ENCODE measurements around the gene ARRDC3.

DNA sequence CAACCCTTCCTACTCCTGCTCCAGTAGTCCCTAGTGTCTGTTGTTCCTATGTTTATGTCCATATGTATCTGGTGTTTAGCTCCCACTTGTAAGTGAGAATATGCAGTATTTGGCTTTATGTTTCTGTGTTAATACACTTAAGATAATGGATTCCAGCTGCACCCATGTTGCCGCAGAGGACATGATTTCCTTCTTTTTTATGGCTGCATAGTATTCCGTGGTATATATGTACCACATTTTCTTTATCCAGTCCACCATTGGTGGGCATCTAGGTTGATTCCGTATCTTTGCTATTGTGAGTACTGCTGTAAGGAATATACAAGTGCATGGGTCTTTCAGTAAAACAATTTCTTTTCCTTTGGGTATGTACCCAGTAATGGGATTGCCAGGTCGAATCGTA lies 5.2 kb upstream of the ARRDC3 start:
- TF ChIP-seq, protein P1, sequence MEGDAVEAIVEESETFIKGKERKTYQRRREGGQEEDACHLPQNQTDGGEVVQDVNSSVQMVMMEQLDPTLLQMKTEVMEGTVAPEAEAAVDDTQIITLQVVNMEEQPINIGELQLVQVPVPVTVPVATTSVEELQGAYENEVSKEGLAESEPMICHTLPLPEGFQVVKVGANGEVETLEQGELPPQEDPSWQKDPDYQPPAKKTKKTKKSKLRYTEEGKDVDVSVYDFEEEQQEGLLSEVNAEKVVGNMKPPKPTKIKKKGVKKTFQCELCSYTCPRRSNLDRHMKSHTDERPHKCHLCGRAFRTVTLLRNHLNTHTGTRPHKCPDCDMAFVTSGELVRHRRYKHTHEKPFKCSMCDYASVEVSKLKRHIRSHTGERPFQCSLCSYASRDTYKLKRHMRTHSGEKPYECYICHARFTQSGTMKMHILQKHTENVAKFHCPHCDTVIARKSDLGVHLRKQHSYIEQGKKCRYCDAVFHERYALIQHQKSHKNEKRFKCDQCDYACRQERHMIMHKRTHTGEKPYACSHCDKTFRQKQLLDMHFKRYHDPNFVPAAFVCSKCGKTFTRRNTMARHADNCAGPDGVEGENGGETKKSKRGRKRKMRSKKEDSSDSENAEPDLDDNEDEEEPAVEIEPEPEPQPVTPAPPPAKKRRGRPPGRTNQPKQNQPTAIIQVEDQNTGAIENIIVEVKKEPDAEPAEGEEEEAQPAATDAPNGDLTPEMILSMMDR (conservative IDR thresholded peaks at IDR 0.05; ENCODE audit: low read depth, low read length) = no peak
- TF ChIP-seq EZH2 (IDR thresholded peaks at IDR 0.05; ENCODE audit: borderline replicate concordance, low read depth, low read length, poor library complexity, severe bottlenecking) = no peak
